Kidney tubule cell (primary cell): ENCODE results near the gene SLC34A1.

Experiments
- DNase-seq: peaks from one replicate; pipeline ENCODE4 v3.0.0-alpha.2; 2018; ENCODE audit warnings: low spot score

Gene SLC34A1

GRCh38 chr5:177432143-177432838 is 48.1 kb downstream of the SLC34A1 start:
- DNase-seq, result no peak

GRCh38 chr5:177432839-177433657 is 48.8 kb downstream of the SLC34A1 start:
- DNase-seq, result no peak

- no peak for DNase-seq
Observed at GRCh38 chr5:177433658-177434217, 49.5 kb downstream of the SLC34A1 start.

GRCh38 chr5:177434437-177434836 is 50.2 kb downstream of the SLC34A1 start:
- peak; percentile 30 for DNase-seq

GRCh38 chr5:177434942-177435738 is 50.9 kb downstream of the SLC34A1 start:
- DNase-seq, result no peak

GRCh38 chr5:177435847-177436536 is 51.8 kb downstream of the SLC34A1 start:
- no peak for DNase-seq

- DNase-seq, result no peak
Observed at GRCh38 chr5:177437623-177438022, 53.4 kb downstream of the SLC34A1 start.

GRCh38 chr5:177438468-177438867 is 54.2 kb downstream of the SLC34A1 start:
- DNase-seq, result no peak

- DNase-seq, result no peak
Observed at GRCh38 chr5:177439518-177440053, 55.4 kb downstream of the SLC34A1 start.

GRCh38 chr5:177440211-177440989 is 56.2 kb downstream of the SLC34A1 start:
- DNase-seq, result no peak

- no peak for DNase-seq
Observed at GRCh38 chr5:177440990-177441780, 57.0 kb downstream of the SLC34A1 start.

GRCh38 chr5:177442066-177442826 is 58.0 kb downstream of the SLC34A1 start:
- no peak for DNase-seq

- DNase-seq, result no peak
Observed at GRCh38 chr5:177443144-177443983, 59.1 kb downstream of the SLC34A1 start.

- DNase-seq, result no peak
Observed at GRCh38 chr5:177444106-177445051, 60.1 kb downstream of the SLC34A1 start.

GRCh38 chr5:177445052-177445916 is 61.0 kb downstream of the SLC34A1 start:
- DNase-seq, result no peak

GRCh38 chr5:177445917-177446199 is 61.6 kb downstream of the SLC34A1 start:
- no peak for DNase-seq
